ENCODE results near the gene EME1. TPM values are rescaled to one million over a fixed set of nuclear protein-coding genes. Genes with fewer than 3 reads are reported as not detected.
A peak's percentile ranks its signal among the peaks of the same experiment; 100 is the strongest.

EME1 gene
- total and polyA plus RNA-seq, 2 of the 13 experiments (the other 11 are each of a cell fraction or from before 2014, with no cell fraction given), result 20.7 to 24.6 TPM

GRCh38 chr17:50372758-50373556 is at the start of gene EME1, which contains the start of gene MRPL27 (continued):
- TF ChIP-seq ZNF790 (CRISPR knock-in tag; IDR thresholded peaks at IDR 0.05; ENCODE audit: borderline replicate concordance) (peak; percentile 86; the same call in 1 of the 2 replicates), ZNF841 (CRISPR knock-in tag; IDR thresholded peaks at IDR 0.05; ENCODE audit: borderline replicate concordance) (peak; percentile 73; the same call in 1 of the 2 replicates), IRF9 (CRISPR knock-in tag; IDR thresholded peaks at IDR 0.05; ENCODE audit: borderline replicate concordance) (peak; percentile 98), ELF1 (CRISPR knock-in tag; IDR thresholded peaks at IDR 0.05) (peak; percentile 99), ZNF318 (CRISPR knock-in tag; IDR thresholded peaks at IDR 0.05) (peak; percentile 56), IKZF4 (CRISPR knock-in tag; IDR thresholded peaks at IDR 0.05; ENCODE audit: borderline replicate concordance, low read depth, not compliant biosample characterization) (peak; percentile 91), YY1 (IDR thresholded peaks at IDR 0.05; ENCODE audit: insufficient read depth, insufficient replicate concordance, low read depth, low read length) (peak; percentile 97), ZNF224 (CRISPR knock-in tag; IDR thresholded peaks at IDR 0.05) (peak; percentile 98), ZFYVE20 (CRISPR knock-in tag; IDR thresholded peaks at IDR 0.05; ENCODE audit: borderline replicate concordance, low read depth) (no peak), IKZF1 (IDR thresholded peaks at IDR 0.05) (no peak), ZFP37 (CRISPR knock-in tag; IDR thresholded peaks at IDR 0.05; ENCODE audit: borderline replicate concordance) (no peak), MTA1 (CRISPR knock-in tag; IDR thresholded peaks at IDR 0.05; ENCODE audit: borderline replicate concordance) (peak; percentile 95), ZSCAN21 (CRISPR knock-in tag; IDR thresholded peaks at IDR 0.05; ENCODE audit: borderline replicate concordance) (peak; percentile 98), ZNF512 (CRISPR knock-in tag; IDR thresholded peaks at IDR 0.05) (0 out of 2 replicates have a peak, but pooled peaks have one; percentile 42), RARG (CRISPR knock-in tag; IDR thresholded peaks at IDR 0.05; ENCODE audit: low read depth) (peak; percentile 89), ZNF605 (CRISPR knock-in tag; IDR thresholded peaks at IDR 0.05) (peak; percentile 98), EEA1 (CRISPR knock-in tag; IDR thresholded peaks at IDR 0.05; ENCODE audit: borderline replicate concordance) (peak; percentile 95; the same call in 1 of the 2 replicates)
